GM21526 (cell line): ENCODE data around the gene ISLR.

Source experiments
- ATAC-seq: cut with Tn5 transposase; IDR thresholded peaks from one replicate; pipeline ENCODE4 v1.9.1; 2021; ENCODE audit warnings: moderate library complexity; ENCODE audit not compliant: unreplicated experiment, low FRiP score

ISLR gene

GRCh38 chr15:74209997-74210671 is 36.6 kb downstream of the ISLR start:
- ATAC-seq = no peak

GRCh38 chr15:74210729-74211128 is 37.2 kb downstream of the ISLR start:
- ATAC-seq = no peak

- no peak for ATAC-seq
These were observed 38.1 kb downstream of the ISLR start for GRCh38 chr15:74211656-74212055.

- ATAC-seq = no peak
These were observed 39.0 kb downstream of the ISLR start for GRCh38 chr15:74212494-74212893.

GRCh38 chr15:74213858-74214284 is 40.4 kb downstream of the ISLR start:
- no peak for ATAC-seq

- ATAC-seq = no peak
These were observed 41.0 kb downstream of the ISLR start for GRCh38 chr15:74214324-74215021.

GRCh38 chr15:74215958-74216357 is 42.4 kb downstream of the ISLR start:
- ATAC-seq = no peak

- no peak for ATAC-seq
These were observed 43.4 kb downstream of the ISLR start for GRCh38 chr15:74216949-74217348.

- no peak for ATAC-seq
These were observed 44.7 kb downstream of the ISLR start for GRCh38 chr15:74217907-74218885.

GRCh38 chr15:74220475-74221248 is 47.2 kb downstream of the ISLR start:
- ATAC-seq = no peak

GRCh38 chr15:74221399-74222239 is 48.1 kb downstream of the ISLR start:
- ATAC-seq = no peak

- no peak for ATAC-seq
These were observed 49.0 kb downstream of the ISLR start for GRCh38 chr15:74222240-74223119.

GRCh38 chr15:74225928-74226327 is 52.4 kb downstream of the ISLR start:
- ATAC-seq = no peak
